Fibroblast of lung (primary cell): Measurements from ENCODE around the gene TGFB2. TPM values are rescaled to one million over a fixed set of nuclear protein-coding genes. Genes with fewer than 3 reads are reported as not detected.

Source experiments
- DNase-seq, 2 donors: peaks; one replicate each; pipeline versions ENCODE4 v3.0.0 to v3.0.0-alpha.2; 2010; ENCODE audit warnings: low read depth in 2 of 2
- H2AFZ ChIP-seq: 2 replicates; pipeline ENCODE4 v1.5.1; 2012; ENCODE audit warnings: low read length, control low read depth, inconsistent platforms
- H3K27ac ChIP-seq: 2 replicates; pipeline ENCODE4 v1.5.1; 2011; ENCODE audit warnings: low read length, control low read depth; ENCODE audit not compliant: insufficient read depth
- H3K27me3 ChIP-seq: 2 replicates; pipeline ENCODE4 v1.5.1; 2011; ENCODE audit warnings: mild to moderate bottlenecking, low read length; ENCODE audit not compliant: control insufficient read depth, insufficient read depth
- H3K36me3 ChIP-seq: 2 replicates; pipeline ENCODE4 v1.5.1; 2011; ENCODE audit warnings: low read length; ENCODE audit not compliant: control insufficient read depth, insufficient read depth
- H3K4me1 ChIP-seq: 2 replicates; pipeline ENCODE4 v1.5.1; 2011; ENCODE audit warnings: low read length; ENCODE audit not compliant: control insufficient read depth, insufficient read depth; ENCODE audit errors: extremely low read depth
- H3K4me2 ChIP-seq: 2 replicates; pipeline ENCODE4 v1.5.1; 2011; ENCODE audit warnings: low read length, control low read depth; ENCODE audit not compliant: insufficient read depth; ENCODE audit errors: extremely low read depth
- H3K4me3 ChIP-seq, 4 experiments: fragments of 200-600 bp in 1 of 4; sonication (generic) in 1 of 4; replicated peaks in 1 of 4; 2 replicates each; pipeline ENCODE4 v1.5.1; 2011 to 2016; ENCODE audit warnings: low read length in 4 of 4, low read depth in 3 of 4, mild to moderate bottlenecking in 3 of 4, control low read depth in 2 of 4, inconsistent platforms in 1 of 4, mixed read lengths in 1 of 4; ENCODE audit not compliant: insufficient read depth in 1 of 4; ENCODE audit errors: control extremely low read depth in 1 of 4
- H3K79me2 ChIP-seq: 2 replicates; pipeline ENCODE4 v1.5.1; 2012; ENCODE audit warnings: mild to moderate bottlenecking, low read length, inconsistent platforms; ENCODE audit not compliant: control insufficient read depth, insufficient read depth
- H3K9ac ChIP-seq: 2 replicates; pipeline ENCODE4 v1.5.1; 2011; ENCODE audit warnings: mild to moderate bottlenecking, low read length, control low read depth; ENCODE audit not compliant: insufficient read depth
- H3K9me3 ChIP-seq: 2 replicates; pipeline ENCODE4 v1.5.1; 2012; ENCODE audit warnings: low read depth, low read length; ENCODE audit not compliant: control insufficient read depth, insufficient read depth
- H4K20me1 ChIP-seq: 2 replicates; pipeline ENCODE4 v1.5.1; 2011; ENCODE audit warnings: low read length; ENCODE audit not compliant: control insufficient read depth, insufficient read depth; ENCODE audit errors: extremely low read depth
- CTCF ChIP-seq, 2 donors: IDR thresholded peaks in 1 of 2; conservative IDR thresholded peaks in 1 of 2; 1 replicate in 1 of 2; 2 replicates in 1 of 2; pipeline ENCODE4 v1.5.1; 2011 to 2012; ENCODE audit warnings: low read length in 2 of 2, control low read depth in 1 of 2, inconsistent platforms in 1 of 2, low read depth in 1 of 2, mild to moderate bottlenecking in 1 of 2
- EZH2 ChIP-seq: IDR thresholded peaks from 2 replicates; pipeline ENCODE4 v1.5.1; 2012; ENCODE audit warnings: low read length, control low read depth, mild to moderate bottlenecking; ENCODE audit errors: missing control alignments
- polyA plus RNA-seq, 2 donors: library from polyadenylated mRNA; depleted of rRNA in 1 of 2; stranded (reverse) in 1 of 2; unstranded in 1 of 2; fragments of >200 nt; gene quantifications; 2 replicates each; pipeline ENCODE4 v1.2.1, GENCODE V29; 2011 to 2012; ENCODE audit warnings: missing spikeins in 1 of 2
- total RNA-seq: library from RNA; depleted of rRNA; stranded (reverse); fragments of >200 nt; gene quantifications from 2 replicates; pipeline ENCODE4 v1.2.1, GENCODE V29; 2014

Gene TGFB2
- total and polyA plus RNA-seq, 2 donors (not counting 1 experiment from before 2014, with no cell fraction given): 13.9 to 29.1 TPM

- TF ChIP-seq CTCF (conservative IDR thresholded peaks at IDR 0.05 in 1 of 2, IDR thresholded peaks at IDR 0.05 in 1 of 2; ENCODE audit: low read depth in 1 of 2, low read length in 2 of 2) (no peak), EZH2 (no peak)
- H3K27me3 ChIP-seq: no peaks in the 10 kb centered on the region
- H2AFZ ChIP-seq: no peak overlapping the region
- H3K79me2 ChIP-seq: peaks cover 2% of the 10 kb centered on the region
- DNase-seq: peak; percentile 55 to 68
- no peaks in the 10 kb centered on the region for H3K36me3 ChIP-seq
- H3K9me3 ChIP-seq: no peaks in the 10 kb centered on the region
- no peak overlapping the region for H3K4me3 ChIP-seq
- H3K4me2 ChIP-seq: no peak overlapping the region
- no peaks in the 10 kb centered on the region for H3K4me1 ChIP-seq
- no peak overlapping the region for H3K27ac ChIP-seq
- H4K20me1 ChIP-seq: no peaks in the 10 kb centered on the region
- H3K9ac ChIP-seq: no peak overlapping the region
These were observed 40.7 kb upstream of the TGFB2 start for GRCh38 chr1:218304281-218305039.

- no peaks in the 10 kb centered on the region for H3K4me1 ChIP-seq
These were observed 39.6 kb upstream of the TGFB2 start for GRCh38 chr1:218305472-218306064.

More at GRCh38 chr1:218305472-218306064, 39.6 kb upstream of the TGFB2 start:
- no peak overlapping the region for H3K4me2 ChIP-seq
- H3K9me3 ChIP-seq: no peaks in the 10 kb centered on the region
- no peak overlapping the region for H3K4me3 ChIP-seq
- H4K20me1 ChIP-seq: no peaks in the 10 kb centered on the region
- TF ChIP-seq EZH2: no peak
- TF ChIP-seq CTCF (conservative IDR thresholded peaks at IDR 0.05 in 1 of 2, IDR thresholded peaks at IDR 0.05 in 1 of 2; ENCODE audit: low read depth in 1 of 2, low read length in 2 of 2): no peak
- no peak overlapping the region for H3K27ac ChIP-seq
- no peaks in the 10 kb centered on the region for H3K27me3 ChIP-seq
- H2AFZ ChIP-seq: no peak overlapping the region
- H3K79me2 ChIP-seq: peaks cover 2% of the 10 kb centered on the region
- H3K9ac ChIP-seq: no peak overlapping the region
- H3K36me3 ChIP-seq: no peaks in the 10 kb centered on the region
- no peak for DNase-seq
